Activated CD4-positive, alpha-beta T cell treated with anti-CD3 and anti-CD28 coated beads, Interleukin-2, Interleukin-6, amounts not matched to agents 100 ng/mL and 50 ng/mL, durations not matched to agents 16 hours and 8 hours (primary cell): ENCODE measurements around the gene TMCC3.

Source experiments
- DNase-seq: peaks from one replicate; pipeline ENCODE4 v3.0.0-alpha.2; 2020

The TMCC3 gene

DNA sequence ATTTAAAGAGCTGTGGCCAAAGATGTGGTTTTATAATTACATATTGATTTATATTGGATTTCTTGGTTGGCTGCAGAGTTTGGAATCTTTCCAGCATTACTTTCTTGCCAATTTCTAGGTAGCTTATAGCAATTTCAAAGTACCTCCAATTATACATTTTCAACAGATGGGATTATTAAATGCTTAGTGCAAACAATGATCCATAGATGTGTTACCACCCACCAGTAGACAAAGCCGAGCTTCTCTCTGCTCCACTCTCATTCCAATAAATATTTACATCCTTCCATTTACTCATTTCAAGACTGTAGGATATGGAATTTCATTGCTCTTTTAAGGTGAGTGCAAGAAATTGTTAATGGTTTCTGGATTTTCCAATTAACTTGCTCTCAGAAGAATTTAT is 21.6 kb upstream of the TMCC3 start:
- no peak for DNase-seq

DNA sequence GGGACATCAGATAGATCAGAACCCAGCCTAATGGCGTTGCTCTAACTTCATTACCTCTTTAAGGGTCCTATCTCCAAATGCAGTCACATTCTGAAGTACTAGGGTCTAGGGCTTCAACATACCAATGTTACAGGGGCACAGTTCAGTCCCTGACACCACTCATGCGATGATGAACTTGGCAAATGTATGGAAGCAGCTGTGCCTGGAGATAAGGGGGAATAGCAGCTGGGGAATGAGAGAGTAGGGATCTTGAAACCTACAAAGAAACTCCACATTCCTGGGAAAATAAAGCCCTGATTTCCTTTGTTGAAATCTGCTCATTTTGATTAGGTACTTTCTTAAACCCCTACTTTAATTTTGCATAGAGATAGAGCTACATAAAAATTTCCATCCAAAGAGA is 20.5 kb upstream of the TMCC3 start:
- DNase-seq = no peak

DNA sequence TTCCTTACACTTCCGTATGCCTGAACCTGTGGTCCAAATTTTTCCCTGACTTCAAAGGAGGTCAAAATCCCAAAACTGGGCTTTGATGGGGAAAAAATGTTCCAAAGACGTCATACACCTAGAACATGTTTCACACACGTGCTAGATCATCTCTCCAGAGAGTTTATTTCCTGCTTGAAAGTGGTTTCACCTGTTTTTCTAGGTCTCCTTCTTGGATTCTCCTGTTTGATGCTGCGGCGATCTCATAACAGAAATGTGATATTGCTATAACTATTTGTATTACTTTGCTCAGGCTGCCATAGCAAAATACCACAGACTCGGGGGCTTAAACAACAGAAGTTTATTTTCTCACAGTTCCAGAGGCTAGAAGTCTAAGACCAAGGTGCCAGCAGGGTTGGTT is 19.7 kb upstream of the TMCC3 start:
- no peak for DNase-seq

DNA sequence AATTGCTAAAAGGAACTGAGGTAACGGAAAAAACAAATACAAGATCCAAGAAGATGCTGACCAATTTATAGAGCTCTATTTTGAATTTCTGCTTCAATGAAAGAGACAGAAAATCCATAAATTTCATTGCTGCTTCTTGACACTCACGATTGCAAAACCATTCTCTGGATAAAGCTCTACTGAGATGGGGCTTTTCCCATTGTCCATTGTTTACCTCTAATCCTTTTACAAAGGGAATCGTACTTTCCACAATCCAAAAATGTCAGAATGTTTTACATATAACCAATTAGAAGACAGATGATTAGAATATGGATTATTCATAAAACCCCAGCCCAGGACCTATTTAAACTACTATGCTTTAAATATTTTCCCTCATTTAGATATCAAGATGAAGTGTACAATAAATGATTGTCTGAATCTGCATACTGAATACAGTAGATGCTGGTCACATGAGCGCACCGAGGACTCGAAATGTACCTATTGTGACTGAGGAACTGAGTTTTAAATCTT is 16.7 kb upstream of the TMCC3 start:
- no peak for DNase-seq

DNA sequence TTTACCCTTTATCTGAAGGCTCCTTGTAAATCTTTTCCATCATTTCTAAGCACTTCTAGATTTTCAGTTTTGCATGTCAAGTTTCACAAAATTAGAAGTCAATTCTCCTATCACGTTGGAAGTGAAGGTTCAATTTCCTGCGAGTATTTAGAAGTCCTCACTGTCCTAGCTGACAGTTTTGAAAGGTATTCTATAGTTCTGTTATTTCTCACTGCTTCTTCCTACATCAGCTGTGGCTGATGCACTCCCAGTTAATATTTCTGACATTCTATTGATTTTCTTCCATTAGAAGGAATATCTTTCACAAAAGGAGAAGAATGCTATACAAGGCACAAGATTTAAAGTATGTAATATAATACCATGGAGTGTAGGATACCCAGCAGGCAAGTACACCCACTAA is 15.8 kb upstream of the TMCC3 start:
- no peak for DNase-seq

DNA sequence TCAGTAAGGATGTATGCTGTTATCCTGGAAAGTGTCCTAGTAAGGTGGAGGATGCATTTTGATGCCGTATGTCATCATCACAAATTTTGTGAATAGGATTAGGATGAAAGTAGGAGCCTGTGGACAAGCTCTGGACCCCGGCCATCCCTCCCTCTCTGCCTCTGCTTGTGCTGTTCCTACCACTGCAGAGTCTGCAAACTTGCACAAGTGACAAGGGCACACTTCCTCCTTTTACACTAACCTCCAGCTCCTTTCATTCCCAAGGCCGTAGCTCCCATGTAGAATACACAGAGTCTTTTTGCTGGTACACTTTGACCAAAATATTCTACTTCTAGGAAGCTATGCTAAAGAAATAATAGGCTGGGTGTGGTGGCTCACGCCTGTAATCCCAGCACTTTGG is 13.3 kb upstream of the TMCC3 start:
- DNase-seq = no peak

DNA sequence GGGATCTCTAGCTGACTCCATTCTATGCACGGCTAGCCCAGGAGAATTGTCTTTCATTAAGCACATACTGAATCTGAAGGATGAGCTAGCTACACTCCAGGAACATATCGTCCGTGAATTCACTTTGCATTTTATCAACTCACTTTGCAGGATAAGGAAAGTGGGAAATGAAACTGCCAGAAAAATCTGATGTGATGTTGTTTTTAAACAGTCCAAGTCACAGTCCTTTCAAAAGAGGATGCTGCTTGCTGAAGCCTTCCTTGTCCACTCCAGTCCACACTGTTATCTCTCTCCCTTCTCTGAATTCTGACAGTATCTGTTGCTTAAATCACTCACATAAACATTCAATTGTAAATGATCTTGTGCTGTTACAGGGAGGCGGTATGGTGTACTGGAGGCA is 12.7 kb upstream of the TMCC3 start:
- DNase-seq = no peak

DNA sequence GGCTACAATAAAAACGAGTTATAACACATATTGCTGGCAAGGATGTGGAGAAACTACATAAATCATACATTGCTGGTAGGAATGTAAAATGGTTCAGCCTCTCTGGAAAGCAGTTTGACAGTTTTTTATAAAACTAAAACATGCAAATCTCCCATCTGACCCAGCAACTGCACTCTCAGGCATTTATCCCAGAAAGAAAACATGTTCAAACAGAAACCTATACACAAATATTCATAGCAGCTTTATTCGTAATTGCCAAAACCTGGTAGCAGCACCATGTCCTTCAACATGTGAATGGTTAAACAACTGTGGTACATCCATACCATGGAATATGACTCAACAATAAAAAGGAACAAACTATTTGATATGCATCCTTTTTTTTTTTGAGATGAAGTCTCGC is 10.1 kb upstream of the TMCC3 start:
- no peak for DNase-seq

DNA sequence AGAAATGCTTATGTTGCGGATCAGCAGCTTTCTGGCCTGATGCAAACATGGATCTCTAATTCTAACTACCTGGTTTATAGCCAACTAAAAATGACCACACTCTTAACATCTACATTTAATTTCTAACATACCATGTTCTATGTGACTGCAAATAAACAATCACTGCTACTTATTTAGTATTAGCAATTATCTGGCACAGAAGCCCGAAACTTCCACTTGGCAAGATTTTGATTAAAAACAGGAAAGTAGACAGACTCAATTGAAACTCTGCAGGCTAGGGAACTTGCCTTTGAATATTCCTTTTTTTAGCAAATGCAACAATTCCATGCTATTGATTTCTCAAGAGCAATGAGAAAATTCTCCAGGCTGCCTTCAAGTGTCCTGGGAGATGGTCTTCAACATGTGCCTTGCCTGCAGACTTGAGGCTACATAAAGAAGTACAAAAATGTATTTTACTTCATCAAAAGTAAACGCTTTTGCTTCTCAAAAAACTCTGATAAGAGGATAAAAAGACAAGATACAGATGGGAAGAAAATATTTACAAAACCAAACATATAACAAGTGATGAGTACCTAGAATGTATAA is 9.1 kb upstream of the TMCC3 start:
- no peak for DNase-seq

DNA sequence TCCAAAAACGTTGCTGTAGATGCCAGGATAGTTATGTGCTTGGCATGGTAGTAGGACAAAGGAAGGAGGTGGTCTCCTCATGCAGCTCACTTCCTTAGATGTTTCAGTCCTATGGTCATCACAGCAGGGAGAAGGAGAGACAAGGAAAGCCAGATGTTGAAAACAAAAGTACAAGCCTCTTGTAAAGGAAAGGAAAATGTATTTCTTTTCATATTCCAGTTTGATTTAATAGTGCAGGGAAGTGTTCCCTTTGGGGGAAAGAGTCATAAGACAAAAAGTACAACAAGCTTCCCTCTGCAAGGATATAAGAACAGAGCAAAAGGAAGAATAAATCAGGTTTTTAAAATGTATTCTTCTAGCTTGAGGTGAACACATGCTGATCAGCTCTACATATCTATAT is 8.6 kb upstream of the TMCC3 start:
- no peak for DNase-seq

DNA sequence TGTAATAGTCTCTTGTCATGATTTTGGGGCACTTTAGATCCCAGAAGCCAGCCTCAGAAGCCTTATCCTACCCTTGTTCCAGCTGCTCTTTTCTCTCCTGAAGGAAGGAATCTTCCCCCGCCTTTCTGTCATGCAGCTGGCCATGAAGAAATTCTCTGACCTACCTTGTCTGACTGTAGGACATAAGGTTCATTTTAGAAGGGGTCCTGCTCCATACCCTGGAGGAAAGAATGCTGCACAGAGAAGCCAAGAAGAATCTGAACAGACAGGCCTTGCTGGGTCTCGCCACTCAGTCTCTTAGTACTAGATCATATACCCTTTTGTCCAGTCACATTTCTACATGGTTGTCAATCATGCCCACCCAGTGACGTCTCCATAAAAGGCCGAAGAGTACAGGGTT is 6.2 kb upstream of the TMCC3 start:
- no peak for DNase-seq

DNA sequence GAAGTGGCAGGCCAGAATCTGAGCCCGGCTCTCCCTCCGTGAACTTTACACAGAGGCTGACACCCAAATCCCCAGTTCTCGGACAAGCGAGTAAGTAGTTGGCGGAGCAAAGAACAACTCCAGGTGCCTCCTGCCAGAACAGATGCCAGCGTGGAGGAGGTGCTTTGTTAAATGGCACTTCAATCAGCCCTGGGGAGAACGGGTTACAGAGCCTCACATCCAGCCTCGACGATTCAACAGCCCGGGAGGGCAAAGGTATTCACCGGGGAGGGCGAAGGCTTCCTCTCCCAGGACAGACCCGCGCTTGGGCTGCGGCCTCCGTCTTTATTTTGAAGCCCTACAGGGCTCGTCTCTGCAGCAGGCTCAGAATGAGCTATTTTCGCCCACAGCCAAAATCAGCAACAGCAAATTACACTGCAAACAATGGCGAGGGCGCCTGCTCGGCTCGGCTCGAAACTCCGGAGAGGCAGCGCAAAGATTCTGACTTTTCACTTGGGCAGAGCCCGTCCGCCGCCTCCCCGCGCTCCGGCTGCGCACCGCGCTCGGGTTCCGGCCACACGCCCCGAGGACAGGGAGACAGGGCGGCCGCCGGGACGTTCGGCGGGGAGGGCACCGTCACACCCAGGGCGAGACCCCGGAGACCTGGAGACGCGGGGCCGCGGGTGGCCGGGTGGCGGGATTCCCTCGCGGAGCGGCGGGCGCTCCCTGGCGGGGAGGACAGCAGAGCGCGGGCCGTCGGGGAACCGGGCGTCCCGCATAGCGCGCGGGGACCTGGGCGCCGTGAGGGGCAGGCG is 811 bp downstream of the TMCC3 start:
- peak; percentile 16 for DNase-seq

DNA sequence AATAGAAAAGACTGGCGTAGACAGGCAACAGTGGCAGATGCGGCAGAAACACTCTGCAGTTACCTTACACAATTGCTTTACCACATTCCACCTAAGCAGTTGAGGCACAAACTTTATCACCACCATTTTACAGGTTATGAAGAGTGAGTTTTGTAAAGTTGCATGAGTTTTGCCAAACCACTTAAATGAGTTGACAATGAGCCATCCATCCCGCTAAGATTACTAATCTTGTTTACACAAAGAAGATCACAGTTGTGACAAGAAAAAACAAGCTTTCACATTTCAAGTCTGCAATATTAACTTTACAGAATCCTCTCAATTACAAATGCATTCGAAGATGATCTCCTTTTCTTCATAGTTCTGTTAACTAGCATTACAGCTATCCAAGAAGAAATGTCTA is 1.8 kb downstream of the TMCC3 start:
- no peak for DNase-seq

DNA sequence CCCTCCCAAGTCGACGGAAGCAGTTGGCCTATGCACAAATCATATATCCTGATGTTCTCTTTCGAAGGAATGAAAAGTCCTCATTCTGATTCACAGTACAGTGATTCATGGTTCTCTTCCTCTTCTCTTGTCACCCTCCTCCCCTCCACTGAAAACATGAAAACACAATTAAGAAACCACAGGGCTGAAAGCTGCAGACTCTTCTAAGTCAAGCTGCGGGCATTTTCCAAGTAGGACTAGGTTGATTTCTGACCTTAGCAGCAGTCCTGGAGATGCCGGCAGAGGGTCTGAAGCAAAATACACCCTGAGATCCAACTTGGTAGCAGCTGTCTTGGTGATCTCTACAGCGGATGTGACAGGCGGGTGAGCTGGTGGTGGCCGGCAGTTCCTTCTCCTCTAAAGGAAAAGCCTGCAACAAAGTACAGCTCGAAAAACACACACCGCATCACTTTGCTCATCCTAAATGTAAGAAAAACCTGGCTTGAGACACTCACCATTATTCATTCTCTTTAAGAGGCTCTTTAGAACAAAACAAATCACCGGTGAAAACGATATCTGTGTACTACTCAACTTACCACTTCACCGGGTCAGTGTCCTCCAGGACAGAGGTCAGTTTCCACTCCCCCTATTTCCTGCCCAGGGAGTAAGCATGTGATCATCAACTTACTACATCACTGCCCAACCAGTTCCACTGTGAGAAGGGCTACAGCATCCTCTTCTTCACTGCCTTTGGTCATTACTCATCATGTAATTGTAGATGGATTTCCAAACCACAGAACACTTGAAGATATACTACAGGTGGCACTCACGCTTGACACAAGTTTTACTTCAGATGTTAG is 6.0 kb downstream of the TMCC3 start:
- peak; percentile 55 for DNase-seq

DNA sequence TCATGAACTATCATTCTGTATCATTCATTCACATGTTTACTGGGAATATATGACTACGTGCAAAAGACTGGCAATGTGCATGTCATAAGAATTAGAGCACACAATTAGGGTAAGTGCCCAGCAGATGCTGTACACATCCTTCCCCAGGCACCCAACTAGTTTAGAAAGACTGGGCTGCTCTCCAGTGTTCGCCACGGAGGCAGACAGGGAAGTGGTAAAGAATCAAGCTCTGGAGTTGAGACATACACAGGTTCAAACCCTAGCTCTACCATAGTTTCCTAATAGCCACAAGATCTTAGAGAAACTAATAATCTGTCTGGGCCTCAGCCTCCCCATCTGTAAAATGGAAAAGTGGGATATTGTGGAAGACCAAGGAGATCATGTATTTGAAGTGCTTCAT is 6.8 kb downstream of the TMCC3 start:
- DNase-seq = no peak

DNA sequence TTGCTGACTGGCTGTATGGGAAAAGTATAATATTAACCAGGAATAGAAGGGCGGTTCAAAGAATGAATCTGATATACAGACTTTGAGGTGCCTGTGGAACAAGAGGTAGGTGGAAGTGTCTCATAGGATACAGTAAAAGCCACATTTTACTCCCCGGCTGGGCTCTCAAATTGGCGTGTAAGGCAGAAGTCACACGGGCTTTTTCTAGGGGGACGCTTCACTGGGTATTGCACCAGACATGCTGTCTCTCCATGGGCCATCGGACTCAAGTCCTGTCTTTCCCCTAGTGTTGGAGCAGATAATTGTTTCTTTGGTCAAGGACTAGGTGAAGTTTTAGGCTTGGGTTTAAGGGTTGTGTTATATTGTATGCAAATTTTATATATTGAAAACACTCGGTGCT is 9.1 kb downstream of the TMCC3 start:
- DNase-seq = no peak

DNA sequence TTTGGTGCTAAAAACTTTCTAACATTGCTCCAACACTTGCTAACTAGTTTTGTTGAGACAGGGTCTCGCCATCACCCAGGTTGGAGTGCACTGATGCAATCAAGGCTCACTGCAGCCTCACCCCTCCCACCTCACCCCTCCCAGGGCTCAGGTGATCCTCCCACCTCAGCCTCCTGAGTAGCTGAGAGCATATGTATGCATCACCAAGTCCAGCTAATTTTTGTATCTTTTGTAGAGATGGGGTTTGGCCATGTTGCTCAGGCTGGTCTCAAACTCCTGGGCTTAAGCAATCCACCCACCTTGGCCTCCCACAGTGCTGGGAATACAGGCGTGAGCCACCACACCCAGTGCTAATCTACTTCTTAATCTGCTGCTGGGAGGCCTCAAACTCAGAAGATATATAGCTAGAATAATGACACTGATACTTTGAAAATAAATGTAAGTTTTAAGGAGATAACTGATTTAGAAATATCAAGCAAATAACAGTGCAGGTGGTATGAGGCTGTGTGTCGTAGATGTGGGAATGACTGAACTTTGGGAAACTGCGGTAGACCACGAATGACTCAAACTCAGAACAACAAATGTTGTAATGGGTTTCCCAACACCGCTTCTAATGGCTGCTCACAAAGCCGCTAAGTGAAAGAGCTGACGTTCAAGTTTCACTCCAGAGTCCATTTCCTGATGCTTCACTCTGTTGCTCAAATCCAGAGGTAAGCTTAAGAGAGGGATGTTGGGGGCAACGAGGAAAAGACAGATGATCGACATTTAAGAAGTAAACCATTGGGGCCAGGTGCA is 10.0 kb downstream of the TMCC3 start:
- peak; percentile 89 for DNase-seq

DNA sequence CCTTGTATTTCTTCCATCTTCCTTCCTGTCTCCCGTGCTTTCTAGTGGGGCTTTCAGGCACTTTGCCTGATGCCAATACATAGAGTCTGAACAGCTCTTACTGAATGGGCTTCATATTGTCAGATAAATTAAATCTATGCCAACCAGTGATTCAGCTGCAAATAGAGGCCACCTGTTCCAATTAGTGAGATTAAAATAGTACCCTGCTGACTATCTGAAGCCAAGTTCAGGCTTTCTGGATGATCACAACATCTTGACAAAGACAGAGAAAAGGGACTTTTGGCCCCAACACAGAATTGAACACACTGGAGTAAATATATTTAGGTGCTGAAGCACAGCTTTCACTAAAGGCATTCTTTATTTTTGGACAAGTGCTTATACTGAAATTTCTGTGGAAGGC is 11.8 kb downstream of the TMCC3 start:
- DNase-seq = no peak

DNA sequence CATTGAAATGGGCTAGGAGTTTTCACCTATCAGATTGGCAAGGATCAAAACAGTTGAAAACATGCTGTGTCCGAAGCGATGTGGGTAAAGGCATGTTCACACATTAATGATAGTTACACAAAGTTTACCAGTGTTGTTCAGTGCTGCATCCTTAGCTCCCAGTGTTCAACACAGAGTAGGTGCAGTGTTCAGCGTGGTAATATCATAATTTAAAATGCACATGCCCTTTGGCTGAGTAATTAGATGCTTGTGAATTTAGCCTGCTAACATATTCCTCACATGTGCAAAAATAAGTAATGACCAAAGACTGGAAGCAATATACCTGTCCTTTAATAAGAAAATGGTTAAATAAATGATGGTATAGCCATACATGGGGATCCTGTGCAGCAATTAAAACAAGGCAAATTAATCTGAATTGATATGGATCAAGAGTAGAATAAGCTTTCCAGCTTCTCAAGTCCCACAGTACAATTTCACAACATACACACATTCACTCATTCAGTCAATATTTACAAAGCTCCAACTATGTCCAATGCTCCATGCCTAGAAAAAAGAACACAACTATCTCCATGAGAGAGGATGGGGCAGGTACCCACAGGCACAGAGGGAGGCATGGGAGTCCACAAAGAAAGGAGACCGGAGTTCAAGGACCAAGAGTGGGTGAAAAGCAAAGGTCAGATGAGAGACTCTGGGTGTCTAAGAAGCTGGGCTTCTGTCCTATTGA is 12.8 kb downstream of the TMCC3 start:
- no peak for DNase-seq

DNA sequence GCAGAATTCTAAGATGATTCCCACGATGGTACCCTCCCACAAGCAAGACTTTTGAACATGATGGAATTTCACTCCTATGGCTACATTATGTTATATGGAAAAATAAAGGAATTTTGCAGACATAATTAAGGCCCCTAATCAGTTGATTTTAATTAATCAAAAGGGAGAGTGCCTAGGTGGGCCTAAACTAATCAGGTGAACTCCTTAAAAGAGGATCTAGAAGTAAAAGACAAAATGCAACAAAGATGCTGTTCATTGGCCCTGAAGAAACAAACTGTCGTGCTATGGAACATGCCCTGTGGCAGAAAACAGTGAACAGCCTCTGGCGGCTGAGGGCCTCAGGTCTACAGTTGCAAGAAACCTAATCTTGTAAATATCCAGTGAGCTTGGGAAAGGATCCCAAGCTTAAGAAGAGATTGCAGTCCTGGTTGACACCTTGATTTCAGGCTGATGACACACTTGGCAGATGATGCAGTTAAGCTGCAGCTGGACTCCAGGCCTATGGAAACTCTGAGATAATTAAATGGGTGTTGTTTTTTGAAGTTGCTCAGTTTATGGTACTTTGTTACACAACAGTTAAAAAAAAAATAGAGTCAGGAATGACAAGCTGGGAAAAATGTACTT is 13.8 kb downstream of the TMCC3 start:
- DNase-seq = no peak

DNA sequence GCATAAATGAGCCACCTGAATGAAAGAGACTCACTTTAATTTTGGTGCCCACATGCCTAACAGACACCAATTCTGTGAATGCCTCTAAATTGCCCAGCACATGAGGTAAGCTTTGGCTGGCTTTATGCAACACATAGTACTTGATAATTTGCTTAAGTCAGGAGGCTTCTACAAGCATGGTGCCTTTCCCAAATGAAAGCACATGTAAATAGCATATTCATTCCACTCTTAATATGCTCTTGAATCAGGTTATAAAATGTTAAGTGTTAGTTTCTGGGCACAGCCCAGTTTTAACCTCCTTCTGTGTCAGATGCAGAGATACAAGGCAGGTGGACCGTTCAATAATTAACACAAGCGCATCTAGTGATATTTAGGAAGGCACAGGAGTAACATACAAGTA is 15.6 kb downstream of the TMCC3 start:
- DNase-seq = no peak

DNA sequence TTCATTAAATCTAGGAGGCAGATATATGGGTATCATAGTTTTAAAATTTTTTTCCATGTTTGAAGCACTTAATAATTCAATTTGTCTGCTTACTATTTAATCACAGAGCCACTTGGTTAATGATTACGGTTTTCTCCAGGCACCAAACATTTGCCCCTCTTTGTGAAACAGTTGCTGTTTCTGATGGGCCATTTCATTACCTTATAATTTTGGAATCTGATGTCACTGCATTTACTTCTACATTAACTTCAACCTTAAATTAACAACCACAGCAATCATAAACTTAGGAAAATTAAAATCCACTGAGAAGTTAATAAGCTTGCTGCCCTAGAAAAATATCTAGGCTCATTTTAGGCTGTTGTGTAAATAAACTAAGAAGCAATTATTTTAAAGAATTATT is 17.0 kb downstream of the TMCC3 start:
- DNase-seq = no peak
